GM12872 (cell line): ENCODE measurements around the gene ALK.
A peak's percentile ranks its signal among the peaks of the same experiment; 100 is the strongest.

Source experiments
- CTCF ChIP-seq: IDR thresholded peaks from 3 replicates; pipeline ENCODE4 v1.5.1; 2011; ENCODE audit warnings: low read depth, mild to moderate bottlenecking, low read length, moderate library complexity; ENCODE audit not compliant: insufficient read depth

Gene ALK

GRCh38 chr2:29662861-29663260 is 258.5 kb downstream of the ALK start:
- no peak for TF ChIP-seq CTCF

GRCh38 chr2:29660201-29660600 is 261.2 kb downstream of the ALK start:
- TF ChIP-seq CTCF = no peak

GRCh38 chr2:29659178-29659577 is 262.2 kb downstream of the ALK start:
- no peak for TF ChIP-seq CTCF

- TF ChIP-seq CTCF = no peak
Measured at GRCh38 chr2:29657674-29658073, 263.7 kb downstream of the ALK start.

GRCh38 chr2:29655391-29656086 is 265.8 kb downstream of the ALK start:
- TF ChIP-seq CTCF = no peak

GRCh38 chr2:29650631-29651097 is 270.7 kb downstream of the ALK start:
- no peak for TF ChIP-seq CTCF

- 0 out of 3 replicates have a peak, but pooled peaks have one; percentile 3 for TF ChIP-seq CTCF
Measured at GRCh38 chr2:29644949-29645348, 276.4 kb downstream of the ALK start.
